Smooth muscle cell of the pulmonary artery (primary cell): ENCODE results near the gene CYP46A1. TPM values are rescaled to one million over a fixed set of nuclear protein-coding genes. Genes with fewer than 3 reads are reported as not detected.

Source experiments
- total RNA-seq: library from RNA; depleted of rRNA; stranded (reverse); fragments of >200 nt; gene quantifications from 2 replicates; pipeline ENCODE4 v1.2.3, GENCODE V29; 2014

Gene CYP46A1
- total RNA-seq: 0.33 and 0.43 TPM in 2 replicates

DNA sequence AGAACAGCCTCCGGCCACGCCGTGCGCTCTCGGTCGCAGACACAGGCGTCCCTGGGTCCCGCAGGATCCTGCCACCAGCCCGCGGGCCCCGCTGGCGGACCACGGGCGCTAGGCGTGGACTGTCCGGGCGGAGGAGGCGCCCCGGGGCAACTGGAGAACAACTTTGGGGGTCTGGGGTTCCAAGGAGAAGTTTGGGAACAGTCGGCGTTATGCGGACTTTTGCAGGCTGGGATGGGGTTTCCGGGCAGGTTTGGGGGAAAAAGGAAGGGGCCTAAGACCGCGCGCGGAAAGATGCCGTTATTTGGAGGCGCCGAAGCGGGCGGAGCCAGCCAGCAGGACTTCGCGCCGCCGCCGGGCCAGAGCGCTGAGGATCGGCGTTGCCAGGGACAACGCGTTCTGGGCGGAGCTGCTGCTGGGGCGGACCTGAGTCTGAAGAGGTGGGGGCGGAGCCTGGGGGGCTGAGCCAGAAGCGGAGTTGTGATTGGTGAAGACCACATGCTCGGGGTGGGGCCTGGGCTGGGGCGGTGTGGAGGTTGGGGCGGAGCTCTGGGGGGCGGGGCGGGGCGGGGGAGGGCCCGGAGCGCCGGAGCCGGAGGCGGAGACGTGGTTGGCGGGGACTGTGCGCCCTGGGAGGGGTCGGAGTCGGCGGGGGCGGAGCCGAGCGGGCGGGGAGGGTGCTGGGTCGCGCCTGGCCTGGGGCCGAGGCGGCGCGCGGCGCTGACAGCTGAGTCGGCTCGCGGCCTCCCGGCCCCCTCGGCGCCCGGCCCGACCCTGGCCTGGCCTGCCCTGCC lies at the start of gene CYP46A1:
Gene CYP46A1 (plus strand): TSS at position 680 of the 791 bp plus-strand sequence. CDS start 120 bp downstream, outside the sequence.

GRCh38 chr14:99644723-99645544 lies 39.2 kb upstream of the CYP46A1 start, which contains the start of gene HHIPL1:
Gene HHIPL1, plus strand, starts transcription at chr14:99645129. Its CDS starts 79 bp downstream, at chr14:99645208.

Other genes starting within 250 kb of the CYP46A1 start
- gene SETD3, start 203.4 kb upstream of the CYP46A1 start, total RNA-seq: 39.6 and 39.7 TPM in 2 replicates
- gene CCNK, start 202.9 kb upstream of the CYP46A1 start, total RNA-seq: 35.7 and 36.1 TPM in 2 replicates
- gene CCDC85C, start 80.1 kb upstream of the CYP46A1 start, total RNA-seq: 5.0 and 24.0 TPM in 2 replicates
- 15.0 and 24.1 TPM in 2 replicates for gene HHIPL1, start 39.2 kb upstream of the CYP46A1 start, total RNA-seq
- 59.8 and 93.1 TPM in 2 replicates for gene EML1, start 109.1 kb downstream of the CYP46A1 start, total RNA-seq